Measurements from ENCODE around the gene FAM120B.

GRCh38 chr6:170306324-170307079, at the start of gene FAM120B:
- TF ChIP-seq CTCF (IDR thresholded peaks at IDR 0.05), result peak in 1 of 3 donors; percentile 23
- peak; percentile 88 for TF ChIP-seq POLR2A (IDR thresholded peaks at IDR 0.05)

All from breast epithelium (tissue), 3 donors.